ENCODE results near the gene TM9SF4.

Gene TM9SF4

GRCh38 chr20:32124916-32125454, 15.5 kb downstream of the TM9SF4 start:
- no peak for DNase-seq
- H3K36me3 ChIP-seq (ENCODE audit: control insufficient read depth in 4 of 4, insufficient read depth in 4 of 4, low read length in 3 of 4): peaks cover 4 to 17% (median 5%) of the 10 kb centered on the region in 4 experiments
- WGBS (ENCODE audit: insufficient coverage): 100% methylated on average over 4 of the region's 4 CpGs
- no peaks in the 10 kb centered on the region for H3K9me3 ChIP-seq (ENCODE audit: control extremely low read depth in 1 of 5, control insufficient read depth in 4 of 5, insufficient read depth in 2 of 5, low read depth in 1 of 5, low read length in 4 of 5)
- H3K4me1 ChIP-seq (ENCODE audit: control extremely low read depth in 1 of 4, control insufficient read depth in 4 of 4, insufficient read depth in 4 of 4, low read length in 3 of 4): no peaks in the 10 kb centered on the region
- H3K27me3 ChIP-seq (replicated peaks in 2 of 5; ENCODE audit: control insufficient read depth in 4 of 5, insufficient read depth in 5 of 5, low read length in 4 of 5): no peaks in the 10 kb centered on the region
- no peak overlapping the region for H3K27ac ChIP-seq (ENCODE audit: insufficient read depth in 1 of 2, low read depth in 1 of 2, low read length in 2 of 2, poor library complexity in 1 of 2, severe bottlenecking in 2 of 2)
- POLR2A ChIA-PET: no interaction called here
- CTCF ChIA-PET: interaction anchor here (0.9 kb wide), 1 partner anchor 190 kb away, joined by 3 read pairs; no protein-coding TSS in a partner anchor
- no peak overlapping the region for H3K4me3 ChIP-seq (ENCODE audit: control insufficient read depth in 1 of 7, extremely low read depth in 1 of 7, insufficient read depth in 4 of 7, low read depth in 2 of 7, low read length in 6 of 7)

DNA sequence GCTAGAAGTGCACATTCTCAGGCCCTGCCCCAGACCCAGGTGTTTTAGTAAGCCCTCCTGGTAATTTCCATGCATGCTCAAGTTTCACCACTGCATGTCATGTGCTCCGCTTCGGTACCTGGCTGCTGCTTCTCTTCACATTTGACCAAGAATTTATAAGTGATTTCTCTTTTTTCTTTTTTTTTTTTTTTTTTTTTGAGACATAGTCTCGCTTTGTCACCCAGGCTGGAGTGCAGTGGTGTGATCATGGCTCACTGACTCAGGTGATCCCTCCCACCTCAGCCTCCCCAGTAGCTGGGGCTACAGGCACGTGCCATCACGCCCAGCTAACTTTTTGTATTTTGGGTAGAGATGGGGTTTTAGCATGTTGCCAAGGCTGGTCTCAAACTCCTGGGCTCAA, 16.0 kb downstream of the TM9SF4 start:
- ChIA-PET CTCF (no interaction called here), POLR2A (no interaction called here)
- no CpG with 5 or more reads among the region's 5 CpGs for WGBS (ENCODE audit: insufficient coverage)
- Histone ChIP-seq H3K4me1 (ENCODE audit: control extremely low read depth in 1 of 4, control insufficient read depth in 4 of 4, insufficient read depth in 4 of 4, low read length in 3 of 4) (no peaks in the 10 kb centered on the region), H3K27me3 (replicated peaks in 2 of 5; ENCODE audit: control insufficient read depth in 4 of 5, insufficient read depth in 5 of 5, low read length in 4 of 5) (no peaks in the 10 kb centered on the region), H3K36me3 (ENCODE audit: control insufficient read depth in 4 of 4, insufficient read depth in 4 of 4, low read length in 3 of 4) (peaks cover 4 to 20% (median 5%) of the 10 kb centered on the region in 4 experiments), H3K4me3 (ENCODE audit: control insufficient read depth in 1 of 7, extremely low read depth in 1 of 7, insufficient read depth in 4 of 7, low read depth in 2 of 7, low read length in 6 of 7) (no peak overlapping the region), H3K9me3 (ENCODE audit: control extremely low read depth in 1 of 5, control insufficient read depth in 4 of 5, insufficient read depth in 2 of 5, low read depth in 1 of 5, low read length in 4 of 5) (no peaks in the 10 kb centered on the region), H3K27ac (ENCODE audit: insufficient read depth in 1 of 2, low read depth in 1 of 2, low read length in 2 of 2, poor library complexity in 1 of 2, severe bottlenecking in 2 of 2) (no peak overlapping the region)
- DNase-seq: no peak

- 94% methylated on average over 8 of the region's 8 CpGs for WGBS (ENCODE audit: insufficient coverage)
- POLR2A ChIA-PET: no interaction called here
These were observed 17.4 kb downstream of the TM9SF4 start for GRCh38 chr20:32126919-32127318.

DNA sequence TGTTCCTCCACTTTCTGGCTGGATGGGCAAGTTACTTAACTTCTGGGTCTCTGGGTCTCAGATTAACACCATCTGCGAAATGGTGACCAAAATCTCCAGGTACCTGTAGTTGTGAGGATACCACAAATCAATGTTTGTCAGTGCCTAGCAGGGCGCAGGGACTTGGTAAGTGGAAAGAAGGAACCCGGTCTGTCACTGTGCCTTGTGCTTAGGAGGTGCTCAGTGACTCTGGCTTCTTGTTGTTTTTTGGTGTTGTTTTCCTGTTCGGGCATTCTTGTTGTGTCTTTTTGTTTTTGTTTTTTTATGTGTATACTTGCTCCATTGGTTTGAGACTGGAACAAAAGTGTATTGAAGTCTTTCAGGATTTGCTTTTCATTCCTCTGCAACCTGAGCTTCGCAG, 17.8 kb downstream of the TM9SF4 start:
- no peak overlapping the region for H3K27ac ChIP-seq (ENCODE audit: insufficient read depth in 1 of 2, low read depth in 1 of 2, low read length in 2 of 2, poor library complexity in 1 of 2, severe bottlenecking in 2 of 2)
- H3K9me3 ChIP-seq (ENCODE audit: control extremely low read depth in 1 of 5, control insufficient read depth in 4 of 5, insufficient read depth in 2 of 5, low read depth in 1 of 5, low read length in 4 of 5): no peaks in the 10 kb centered on the region
- 100% methylated on average over 2 of the region's 5 CpGs for WGBS (ENCODE audit: insufficient coverage)
- H3K27me3 ChIP-seq (replicated peaks in 2 of 5; ENCODE audit: control insufficient read depth in 4 of 5, insufficient read depth in 5 of 5, low read length in 4 of 5): no peaks in the 10 kb centered on the region
- no peaks in the 10 kb centered on the region for H3K4me1 ChIP-seq (ENCODE audit: control extremely low read depth in 1 of 4, control insufficient read depth in 4 of 4, insufficient read depth in 4 of 4, low read length in 3 of 4)
- CTCF ChIA-PET: interaction anchor here (0.8 to 1.0 kb wide), 2 partner anchors 11 to 96 kb away, joined by 3 to 4 read pairs; no protein-coding TSS in a partner anchor
- POLR2A ChIA-PET: interaction anchor here (0.7 kb wide), 1 partner anchor 280 kb away, joined by 3 read pairs; no protein-coding TSS in a partner anchor
- no peak for DNase-seq
- H3K36me3 ChIP-seq (ENCODE audit: control insufficient read depth in 4 of 4, insufficient read depth in 4 of 4, low read length in 3 of 4): peaks cover 5 to 21% (median 6%) of the 10 kb centered on the region in 4 experiments
- no peak overlapping the region for H3K4me3 ChIP-seq (ENCODE audit: control insufficient read depth in 1 of 7, extremely low read depth in 1 of 7, insufficient read depth in 4 of 7, low read depth in 2 of 7, low read length in 6 of 7)

More at GRCh38 chr20:32126919-32127318, 17.4 kb downstream of the TM9SF4 start:
- no peak for DNase-seq
- Histone ChIP-seq H3K4me1 (ENCODE audit: control extremely low read depth in 1 of 4, control insufficient read depth in 4 of 4, insufficient read depth in 4 of 4, low read length in 3 of 4) (no peaks in the 10 kb centered on the region), H3K27me3 (replicated peaks in 2 of 5; ENCODE audit: control insufficient read depth in 4 of 5, insufficient read depth in 5 of 5, low read length in 4 of 5) (no peaks in the 10 kb centered on the region), H3K36me3 (ENCODE audit: control insufficient read depth in 4 of 4, insufficient read depth in 4 of 4, low read length in 3 of 4) (peaks cover 5 to 21% (median 6%) of the 10 kb centered on the region in 4 experiments), H3K4me3 (ENCODE audit: control insufficient read depth in 1 of 7, extremely low read depth in 1 of 7, insufficient read depth in 4 of 7, low read depth in 2 of 7, low read length in 6 of 7) (no peak overlapping the region), H3K27ac (ENCODE audit: insufficient read depth in 1 of 2, low read depth in 1 of 2, low read length in 2 of 2, poor library complexity in 1 of 2, severe bottlenecking in 2 of 2) (no peak overlapping the region), H3K9me3 (ENCODE audit: control extremely low read depth in 1 of 5, control insufficient read depth in 4 of 5, insufficient read depth in 2 of 5, low read depth in 1 of 5, low read length in 4 of 5) (no peaks in the 10 kb centered on the region)
- CTCF ChIA-PET: no interaction called here

DNA sequence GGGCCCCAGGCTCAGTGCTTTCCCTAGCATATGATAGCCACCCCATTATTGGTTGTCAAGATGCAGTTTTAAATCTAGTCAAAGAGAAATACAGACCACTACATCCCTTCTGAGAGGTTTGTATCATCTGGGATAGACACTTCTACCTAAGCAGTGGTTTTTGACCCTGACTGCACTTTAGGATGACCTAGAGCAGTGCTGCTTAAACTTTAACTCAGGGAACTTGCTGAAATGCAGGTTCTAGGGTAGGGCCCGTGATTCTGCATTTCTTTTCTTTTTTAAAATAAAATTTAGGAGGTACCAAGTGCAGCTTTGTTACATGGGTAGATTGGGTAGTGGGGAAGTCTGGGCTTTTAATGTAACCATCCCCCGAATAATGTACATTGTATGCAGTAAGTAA, 18.7 kb downstream of the TM9SF4 start:
- H3K36me3 ChIP-seq (ENCODE audit: control insufficient read depth in 4 of 4, insufficient read depth in 4 of 4, low read length in 3 of 4): peaks cover 5 to 27% (median 8%) of the 10 kb centered on the region in 4 experiments
- no peaks in the 10 kb centered on the region for H3K9me3 ChIP-seq (ENCODE audit: control extremely low read depth in 1 of 5, control insufficient read depth in 4 of 5, insufficient read depth in 2 of 5, low read depth in 1 of 5, low read length in 4 of 5)
- H3K4me1 ChIP-seq (ENCODE audit: control extremely low read depth in 1 of 4, control insufficient read depth in 4 of 4, insufficient read depth in 4 of 4, low read length in 3 of 4): no peaks in the 10 kb centered on the region
- H3K4me3 ChIP-seq (ENCODE audit: control insufficient read depth in 1 of 7, extremely low read depth in 1 of 7, insufficient read depth in 4 of 7, low read depth in 2 of 7, low read length in 6 of 7): no peak overlapping the region
- H3K27ac ChIP-seq (ENCODE audit: insufficient read depth in 1 of 2, low read depth in 1 of 2, low read length in 2 of 2, poor library complexity in 1 of 2, severe bottlenecking in 2 of 2): no peak overlapping the region
- ChIA-PET CTCF (interaction anchor here (0.7 to 1.1 kb wide), 5 partner anchors 9 to 97 kb away, joined by 3 to 4 read pairs (median 3); no protein-coding TSS in a partner anchor), POLR2A (interaction anchor here (0.7 kb wide), 1 partner anchor 279 kb away, joined by 3 read pairs; no protein-coding TSS in a partner anchor)
- no CpG with 5 or more reads among the region's 2 CpGs for WGBS (ENCODE audit: insufficient coverage)
- DNase-seq: no peak
- no peaks in the 10 kb centered on the region for H3K27me3 ChIP-seq (replicated peaks in 2 of 5; ENCODE audit: control insufficient read depth in 4 of 5, insufficient read depth in 5 of 5, low read length in 4 of 5)

- H3K36me3 ChIP-seq (ENCODE audit: control insufficient read depth in 4 of 4, insufficient read depth in 4 of 4, low read length in 3 of 4): peaks cover 4 to 38% (median 10%) of the 10 kb centered on the region in 4 experiments
- H3K4me1 ChIP-seq (ENCODE audit: control extremely low read depth in 1 of 4, control insufficient read depth in 4 of 4, insufficient read depth in 4 of 4, low read length in 3 of 4): no peaks in the 10 kb centered on the region
- POLR2A ChIA-PET: no interaction called here
- no peak overlapping the region for H3K4me3 ChIP-seq (ENCODE audit: control insufficient read depth in 1 of 7, extremely low read depth in 1 of 7, insufficient read depth in 4 of 7, low read depth in 2 of 7, low read length in 6 of 7)
- no peaks in the 10 kb centered on the region for H3K27me3 ChIP-seq (replicated peaks in 2 of 5; ENCODE audit: control insufficient read depth in 4 of 5, insufficient read depth in 5 of 5, low read length in 4 of 5)
- H3K27ac ChIP-seq (ENCODE audit: insufficient read depth in 1 of 2, low read depth in 1 of 2, low read length in 2 of 2, poor library complexity in 1 of 2, severe bottlenecking in 2 of 2): no peak overlapping the region
- DNase-seq: no peak
- 93% methylated on average over 3 of the region's 5 CpGs for WGBS (ENCODE audit: insufficient coverage)
- CTCF ChIA-PET: interaction anchor here (0.7 kb wide), 1 partner anchor 9 kb away, joined by 3 read pairs; no protein-coding TSS in a partner anchor
- no peaks in the 10 kb centered on the region for H3K9me3 ChIP-seq (ENCODE audit: control extremely low read depth in 1 of 5, control insufficient read depth in 4 of 5, insufficient read depth in 2 of 5, low read depth in 1 of 5, low read length in 4 of 5)
These were observed 20.3 kb downstream of the TM9SF4 start for GRCh38 chr20:32129863-32130262.

DNA sequence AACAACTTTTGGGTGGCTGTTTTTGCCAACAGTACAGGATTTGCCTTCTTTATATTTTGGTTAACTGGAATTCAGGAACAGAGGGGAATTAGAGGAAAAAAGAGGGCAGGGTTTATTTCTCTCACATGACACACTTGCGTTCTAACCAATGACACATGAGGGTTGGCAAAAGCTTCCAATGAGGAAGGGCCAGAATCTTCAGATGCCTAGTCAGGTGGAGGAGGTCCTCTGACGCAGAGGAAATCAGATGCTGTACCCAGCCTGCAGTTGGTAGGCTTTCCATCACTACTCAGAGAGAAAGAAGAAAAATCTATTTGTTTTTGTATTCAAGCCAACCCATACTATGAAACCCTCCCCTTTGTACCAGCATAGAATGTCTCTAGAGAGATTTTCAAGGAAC, 20.8 kb downstream of the TM9SF4 start:
- Histone ChIP-seq H3K4me3 (ENCODE audit: control insufficient read depth in 1 of 7, extremely low read depth in 1 of 7, insufficient read depth in 4 of 7, low read depth in 2 of 7, low read length in 6 of 7) (no peak overlapping the region), H3K9me3 (ENCODE audit: control extremely low read depth in 1 of 5, control insufficient read depth in 4 of 5, insufficient read depth in 2 of 5, low read depth in 1 of 5, low read length in 4 of 5) (no peaks in the 10 kb centered on the region), H3K27me3 (replicated peaks in 2 of 5; ENCODE audit: control insufficient read depth in 4 of 5, insufficient read depth in 5 of 5, low read length in 4 of 5) (no peaks in the 10 kb centered on the region), H3K27ac (ENCODE audit: insufficient read depth in 1 of 2, low read depth in 1 of 2, low read length in 2 of 2, poor library complexity in 1 of 2, severe bottlenecking in 2 of 2) (no peak overlapping the region), H3K4me1 (ENCODE audit: control extremely low read depth in 1 of 4, control insufficient read depth in 4 of 4, insufficient read depth in 4 of 4, low read length in 3 of 4) (no peaks in the 10 kb centered on the region), H3K36me3 (ENCODE audit: control insufficient read depth in 4 of 4, insufficient read depth in 4 of 4, low read length in 3 of 4) (peaks cover 4 to 34% (median 10%) of the 10 kb centered on the region in 4 experiments)
- POLR2A ChIA-PET: no interaction called here
- 100% methylated on average over 1 of the region's 2 CpGs for WGBS (ENCODE audit: insufficient coverage)
- CTCF ChIA-PET: interaction anchor here (1.1 kb wide), 1 partner anchor 25 kb away, joined by 3 read pairs; no protein-coding TSS in a partner anchor
- no peak for DNase-seq

Measured in common myeloid progenitor, CD34-positive (primary cell).